GM18909 (cell line): ENCODE data around the gene DUS2.
"Not testable (repeated sequence)": the region's sequence is repeated elsewhere in the genome, so short reads cannot be mapped to it uniquely, and the experiment has no call there.

ENCODE experiments used
- ATAC-seq: cut with Tn5 transposase; IDR thresholded peaks from one replicate; pipeline ENCODE4 v1.9.1; 2021; ENCODE audit warnings: mild to moderate bottlenecking; ENCODE audit not compliant: unreplicated experiment, poor library complexity

DUS2 gene

DNA sequence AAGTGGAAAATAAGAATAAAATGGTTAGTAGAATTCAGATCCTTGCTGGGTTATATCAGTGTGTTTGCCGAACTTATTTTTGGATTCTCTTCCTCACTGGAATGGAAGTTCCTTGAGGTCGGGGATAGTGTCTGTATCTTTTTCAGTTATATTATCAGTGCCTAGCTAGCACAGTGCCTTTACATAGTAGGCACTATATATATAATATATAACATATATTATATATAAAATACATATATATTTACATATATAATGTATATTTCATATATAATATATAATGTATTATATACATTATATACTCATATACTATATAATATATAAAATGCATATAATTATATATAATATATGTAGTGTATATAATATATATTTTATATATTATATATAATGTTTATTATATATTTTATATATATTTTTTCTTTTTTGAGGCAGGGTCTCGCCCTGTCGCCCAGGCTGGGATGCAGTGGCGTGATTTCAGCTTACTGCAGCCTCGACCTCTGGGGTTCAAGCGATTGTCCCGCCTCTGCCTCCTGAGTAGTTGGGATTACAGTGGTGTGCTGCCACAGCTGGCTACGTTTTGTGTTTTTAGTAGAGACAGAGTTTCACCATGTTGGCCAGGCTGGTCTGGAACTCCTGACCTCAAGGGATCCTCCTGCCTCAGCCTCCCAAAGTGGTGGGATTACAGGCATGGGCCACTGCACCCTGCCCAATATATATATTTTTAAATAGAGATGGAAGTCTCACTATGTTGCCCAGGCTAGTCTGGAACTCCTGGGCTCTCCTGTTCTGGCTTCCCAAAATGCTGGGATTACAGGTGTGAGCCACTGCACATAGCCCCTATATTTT is 65.3 kb downstream of the DUS2 start:
- no peak for ATAC-seq

DNA sequence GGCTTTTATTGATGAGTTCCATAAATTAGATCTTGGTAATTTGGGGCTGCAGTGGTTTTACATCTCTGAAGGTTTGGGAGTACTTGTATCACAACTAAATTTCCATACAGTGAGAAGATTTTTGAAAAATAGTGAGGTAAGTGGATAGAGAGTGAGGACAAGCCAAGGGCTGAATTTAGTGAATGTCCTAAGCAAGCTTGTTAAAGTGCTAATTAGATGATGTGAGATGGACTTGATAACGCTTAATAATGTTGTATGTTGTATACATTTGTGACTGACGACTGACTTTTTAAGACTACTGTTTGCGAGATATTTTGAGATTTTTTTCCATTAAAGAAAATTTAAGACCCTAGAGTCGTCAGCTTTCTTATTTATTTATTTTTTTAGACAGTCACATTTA is 66.0 kb downstream of the DUS2 start:
- no peak for ATAC-seq

DNA sequence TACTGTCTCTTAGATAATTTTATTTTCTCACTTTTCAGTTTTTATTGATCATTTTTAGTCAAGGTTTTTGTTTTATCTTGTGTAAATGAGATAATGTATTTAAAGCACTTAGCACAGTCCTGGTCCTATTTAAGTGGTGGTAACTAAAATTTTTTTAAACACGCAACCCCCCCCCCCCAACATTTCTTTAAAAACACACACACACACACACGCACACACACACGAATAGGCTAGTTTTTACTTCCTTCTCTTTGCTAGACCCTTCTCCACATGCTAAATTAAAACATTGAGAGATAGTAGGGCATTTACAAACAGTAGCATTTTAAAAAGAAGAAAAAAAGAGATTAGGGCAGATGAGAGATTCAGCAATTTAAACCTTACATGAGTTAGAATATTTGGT is 67.0 kb downstream of the DUS2 start:
- ATAC-seq, result no peak

DNA sequence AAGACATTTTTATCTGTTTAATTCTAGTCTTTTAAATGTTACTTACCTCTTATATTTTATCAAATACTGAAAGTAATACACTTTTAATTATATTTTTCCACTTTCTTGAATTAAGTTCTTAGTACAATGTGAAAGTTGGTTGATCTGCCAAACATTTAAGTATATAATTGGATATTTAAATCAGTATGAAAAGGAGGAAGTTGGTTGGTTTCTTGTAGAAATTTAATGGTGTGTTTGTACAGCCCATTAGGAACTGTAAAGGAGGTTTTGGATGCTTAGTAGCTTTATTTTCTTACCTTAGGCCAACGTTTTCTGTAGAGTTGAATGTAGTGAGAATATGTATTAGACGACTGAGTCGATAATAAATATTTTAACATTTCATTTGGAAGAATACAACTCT is 67.4 kb downstream of the DUS2 start:
- ATAC-seq, result no peak

DNA sequence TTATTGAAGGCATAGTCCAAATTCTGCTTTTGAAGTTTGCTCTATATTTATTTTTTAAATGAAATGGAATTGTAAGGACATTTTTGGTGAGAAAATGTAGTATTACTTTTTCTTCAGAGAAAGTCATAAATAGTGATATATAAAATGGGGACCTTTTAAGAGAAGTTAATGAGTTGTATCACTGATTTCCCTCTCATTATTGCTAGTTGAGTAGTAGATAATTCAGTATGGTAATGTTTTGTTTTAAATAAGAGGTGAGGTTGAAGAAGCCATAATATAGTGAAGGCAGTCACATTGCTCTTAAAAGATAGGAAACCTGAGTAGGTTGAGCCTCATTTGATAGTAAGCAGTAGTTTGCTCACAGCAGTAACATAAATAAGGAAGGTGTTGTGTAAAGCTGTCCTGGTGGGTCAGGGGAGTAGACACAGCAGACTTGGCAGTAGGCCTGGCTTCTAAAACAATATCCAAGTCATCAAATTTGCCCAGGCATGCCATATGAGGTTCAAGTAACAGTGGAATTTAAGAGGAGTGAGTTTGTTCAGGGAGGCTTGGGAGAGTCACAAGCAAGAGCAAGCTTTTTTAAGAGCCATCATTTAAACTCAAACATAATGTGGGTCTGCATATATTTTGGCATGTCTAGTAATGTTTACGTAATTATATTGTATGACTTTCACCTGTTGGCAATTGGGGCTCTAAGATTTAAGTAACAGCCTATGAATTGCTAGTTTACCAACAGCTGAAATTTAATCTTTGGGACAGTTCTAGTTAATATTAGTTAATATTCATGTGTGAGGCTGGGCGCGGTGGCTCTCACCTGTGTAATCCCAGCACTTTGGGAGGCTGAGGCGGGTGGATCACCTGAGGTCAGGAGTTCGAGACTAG is 68.5 kb downstream of the DUS2 start:
- ATAC-seq, result no peak

DNA sequence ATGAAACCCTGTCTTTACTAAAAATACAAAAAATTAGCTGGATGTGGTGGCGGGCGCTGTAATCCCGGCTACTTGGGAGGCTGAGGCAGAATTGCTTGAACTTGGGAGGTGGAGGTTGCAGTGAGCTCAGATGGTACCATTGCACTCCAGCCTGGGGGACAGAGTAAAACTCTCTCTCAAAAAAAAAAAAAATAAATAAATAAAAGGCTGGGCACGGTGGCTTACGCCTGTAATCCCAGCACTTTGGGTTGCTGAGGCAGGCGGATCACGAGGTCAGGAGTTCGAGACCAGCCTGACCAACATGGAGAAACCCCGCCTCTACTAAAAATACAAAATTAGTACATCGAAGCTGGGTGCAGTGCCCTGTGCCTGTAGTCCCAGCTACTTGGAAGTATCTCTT is 69.2 kb downstream of the DUS2 start:
- not testable (repeated sequence) for ATAC-seq

DNA sequence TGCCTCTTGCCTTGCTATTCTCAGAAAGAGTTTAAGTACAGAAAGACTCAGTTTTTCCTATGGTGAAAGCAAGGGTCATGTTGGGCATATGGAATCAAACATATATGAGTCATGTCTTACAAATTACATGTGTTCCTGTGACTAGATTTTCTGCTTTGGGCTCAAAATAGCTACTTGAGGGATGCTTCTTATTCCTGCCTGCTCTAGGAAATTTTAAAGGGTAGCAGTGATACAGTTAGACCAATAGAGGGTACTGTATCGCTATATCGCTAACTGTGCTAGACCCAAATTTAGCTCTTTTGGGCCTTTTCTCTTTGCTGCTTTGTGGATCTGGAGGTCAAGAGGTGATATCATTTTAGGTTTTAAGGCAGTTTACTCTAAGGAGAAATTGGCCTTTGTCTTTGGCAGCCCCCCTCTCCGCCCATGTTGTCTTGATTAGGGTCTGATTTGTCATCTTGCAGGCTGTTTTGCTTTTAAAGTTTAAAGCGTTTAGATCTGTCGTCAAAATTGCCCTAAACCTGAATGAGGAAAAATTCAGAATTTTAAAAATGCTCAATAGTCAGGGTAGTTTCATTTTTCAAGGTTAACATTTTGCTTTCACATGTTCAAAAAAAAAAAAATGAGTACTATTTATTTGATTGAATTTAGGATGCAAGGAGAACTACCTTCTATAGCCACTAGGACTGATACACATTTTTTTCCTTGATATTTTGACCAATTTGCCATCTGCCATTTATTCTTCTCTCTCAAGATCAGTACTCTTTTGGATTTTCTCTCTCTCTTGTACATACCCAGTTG is 70.9 kb downstream of the DUS2 start:
- ATAC-seq, result no peak

DNA sequence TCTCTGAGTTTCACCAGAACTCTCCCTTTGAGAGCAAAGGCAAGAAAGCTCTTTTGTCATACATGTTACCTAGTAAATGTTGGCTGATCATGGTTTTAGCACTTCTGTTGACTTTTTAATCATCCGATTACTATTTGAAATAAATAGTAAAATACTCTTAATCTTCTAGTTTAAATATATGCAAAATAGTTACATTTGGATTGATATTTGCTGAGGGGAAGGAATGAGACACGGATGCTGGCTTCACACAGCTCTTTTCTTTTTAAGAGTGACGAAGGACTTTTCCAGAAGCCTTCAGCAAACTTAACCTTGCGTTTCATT is 71.5 kb downstream of the DUS2 start:
- no peak for ATAC-seq

DNA sequence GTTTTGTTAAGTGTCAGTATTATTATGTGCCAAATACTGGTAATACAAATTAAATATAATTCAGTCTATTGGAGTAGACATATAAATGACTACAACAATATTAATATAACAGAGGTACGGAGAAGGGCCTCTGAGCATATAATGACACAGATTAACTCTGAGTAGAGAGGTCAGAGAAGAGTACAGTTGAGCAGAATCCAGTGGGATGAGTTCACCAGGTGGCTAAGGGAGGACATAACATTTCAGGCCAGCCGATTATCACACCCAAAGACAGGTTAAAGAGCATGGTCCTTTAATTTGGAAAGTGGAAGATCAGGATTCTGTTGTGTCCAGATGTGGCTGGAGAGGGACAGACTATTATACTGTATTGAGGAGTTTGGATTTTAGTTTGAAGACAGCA is 73.4 kb downstream of the DUS2 start:
- ATAC-seq, result no peak

DNA sequence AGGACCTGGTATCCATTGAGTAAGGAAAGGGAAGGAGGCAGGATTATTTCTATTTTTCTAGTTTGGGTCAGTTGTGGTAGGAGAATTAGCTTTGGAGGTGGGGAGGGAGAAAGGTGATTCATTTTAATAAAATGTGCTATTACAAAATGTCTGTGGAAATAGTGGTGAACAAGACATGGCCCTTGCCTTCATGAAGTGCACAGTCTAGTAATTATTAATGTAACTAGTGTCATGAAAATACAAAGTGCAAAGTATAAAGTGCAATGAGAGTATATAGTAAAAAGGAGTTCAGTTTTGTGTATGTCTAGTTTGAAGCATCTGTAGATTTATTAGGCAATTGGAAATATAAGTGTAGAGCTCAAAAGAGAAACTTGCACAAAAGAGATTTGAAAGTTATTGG is 74.0 kb downstream of the DUS2 start:
- ATAC-seq, result no peak

DNA sequence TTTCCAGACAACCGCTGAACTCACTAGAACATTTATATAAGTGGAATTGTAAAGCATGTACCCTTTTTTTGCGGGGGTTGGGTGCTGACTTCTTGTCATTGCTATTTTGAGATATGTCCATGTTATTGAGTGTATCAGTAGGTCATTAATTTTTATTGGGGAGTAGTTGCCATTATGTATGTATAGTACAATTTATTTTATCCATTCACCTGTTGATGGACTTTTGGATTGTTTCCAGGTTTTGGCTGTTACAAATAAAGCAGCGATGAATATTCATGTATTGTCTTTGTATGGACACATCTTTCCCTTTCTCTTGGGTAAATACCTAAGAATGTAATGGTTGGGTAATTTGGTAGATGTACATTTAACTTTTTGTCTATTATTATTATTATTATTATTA is 74.8 kb downstream of the DUS2 start:
- ATAC-seq, result no peak

DNA sequence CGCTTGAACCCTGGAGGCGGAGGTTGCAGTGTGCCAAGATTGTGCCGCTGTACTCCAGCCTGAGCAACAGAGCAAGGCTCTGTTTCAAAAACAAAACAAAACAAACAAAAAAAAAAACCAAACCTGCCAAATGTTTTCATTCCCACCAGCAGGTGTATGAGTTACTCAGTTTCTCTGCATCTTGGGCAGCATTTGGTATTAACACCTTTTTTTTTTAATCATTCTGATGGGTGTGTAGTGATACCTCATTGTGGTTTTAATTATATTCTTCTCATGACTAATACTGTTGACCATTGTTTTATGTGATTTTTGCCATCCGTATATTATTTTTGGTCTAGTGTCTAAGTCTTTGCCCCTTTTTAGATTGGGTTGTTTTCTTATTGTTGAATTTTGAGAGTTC is 77.4 kb downstream of the DUS2 start:
- ATAC-seq, result no peak

DNA sequence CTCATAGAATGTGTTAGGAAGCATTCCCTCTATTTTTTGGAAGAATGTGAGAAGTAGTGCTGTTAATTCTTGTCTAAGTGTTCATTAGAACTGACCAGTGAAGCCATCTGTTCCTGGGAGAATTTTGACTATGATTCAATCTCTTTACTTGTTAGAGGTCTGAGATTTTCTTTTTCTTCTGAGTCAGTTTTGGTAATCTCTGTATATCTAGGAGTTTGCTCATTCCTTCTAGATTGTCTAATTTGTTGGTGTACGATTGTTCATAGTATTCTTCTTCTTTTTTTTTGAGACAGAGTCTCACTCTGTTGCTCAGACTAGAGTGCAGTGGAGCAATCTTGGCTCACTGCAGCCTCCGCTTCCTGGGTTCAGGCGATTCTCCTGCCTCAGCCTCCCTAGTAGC is 82.5 kb downstream of the DUS2 start:
- ATAC-seq, result no peak

DNA sequence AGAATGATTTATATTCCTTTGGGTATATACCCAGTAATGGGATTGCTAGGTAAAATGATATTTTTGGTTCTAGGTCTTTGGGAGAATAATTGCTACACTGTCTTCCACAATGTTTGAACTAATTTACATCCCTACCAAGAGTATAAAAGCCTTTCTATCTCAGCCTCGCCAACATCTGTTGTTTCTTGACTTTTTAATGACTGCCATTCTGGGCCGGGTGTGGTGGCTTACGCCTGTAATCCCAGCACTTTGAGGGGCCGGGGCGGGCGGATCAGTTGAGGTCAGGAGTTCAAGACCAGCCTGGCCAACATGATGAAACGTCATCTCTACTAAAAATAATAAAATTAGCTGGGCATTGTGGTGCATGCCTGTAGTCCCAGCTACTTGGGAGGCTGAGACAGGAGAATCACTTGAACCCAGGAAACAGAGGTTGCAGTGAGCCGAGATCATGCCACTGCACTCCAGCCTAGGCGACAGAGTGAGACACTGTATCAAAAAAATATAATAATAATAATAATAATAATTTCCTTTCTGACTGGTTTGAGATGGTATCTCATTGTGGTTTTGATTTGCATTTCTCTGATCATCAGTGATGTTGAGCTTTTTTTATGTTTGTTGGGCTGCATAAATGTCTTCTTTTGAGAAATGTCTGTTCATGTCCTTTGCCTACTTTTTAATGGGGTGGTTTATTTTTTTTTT is 84.3 kb downstream of the DUS2 start:
- not testable (repeated sequence) for ATAC-seq

DNA sequence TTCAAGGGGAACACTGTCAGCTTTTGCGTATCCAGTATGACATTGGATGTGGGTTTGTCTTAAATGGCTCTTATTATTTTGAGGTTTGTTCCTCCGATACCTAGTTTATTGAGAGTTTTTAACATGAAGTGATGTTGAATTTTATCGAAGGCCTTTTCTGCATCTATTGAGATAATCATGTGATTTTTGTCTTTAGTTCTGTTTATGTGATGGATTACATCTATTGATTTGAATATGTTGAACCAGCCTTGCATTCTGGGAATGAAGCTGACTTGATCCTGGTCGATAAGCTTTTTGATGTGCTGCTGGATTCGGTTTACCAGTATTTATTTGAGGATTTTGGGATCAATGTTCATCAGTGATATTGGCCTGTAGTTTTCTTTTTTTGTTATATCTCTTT is 86.1 kb downstream of the DUS2 start:
- not testable (repeated sequence) for ATAC-seq

DNA sequence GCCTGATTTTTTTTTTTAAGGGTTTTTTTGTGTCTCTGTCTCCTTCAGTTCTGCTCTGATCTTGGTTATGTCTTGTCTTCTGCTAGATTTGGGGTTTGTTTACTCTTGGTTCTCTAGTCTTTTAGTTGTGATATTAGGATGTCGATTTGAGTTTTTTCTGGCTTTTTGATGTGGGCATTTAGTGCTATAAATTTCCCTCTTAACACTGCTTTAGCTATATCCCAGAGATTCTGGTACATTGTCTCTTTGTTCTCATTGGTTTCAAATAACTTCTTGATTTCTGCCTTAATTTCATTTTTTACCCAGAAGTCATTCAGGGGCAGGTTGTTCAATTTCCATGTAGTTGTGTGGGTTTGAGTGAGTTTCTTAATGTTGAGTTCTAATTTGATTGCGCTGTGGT is 87.5 kb downstream of the DUS2 start:
- ATAC-seq, result not testable (repeated sequence)

DNA sequence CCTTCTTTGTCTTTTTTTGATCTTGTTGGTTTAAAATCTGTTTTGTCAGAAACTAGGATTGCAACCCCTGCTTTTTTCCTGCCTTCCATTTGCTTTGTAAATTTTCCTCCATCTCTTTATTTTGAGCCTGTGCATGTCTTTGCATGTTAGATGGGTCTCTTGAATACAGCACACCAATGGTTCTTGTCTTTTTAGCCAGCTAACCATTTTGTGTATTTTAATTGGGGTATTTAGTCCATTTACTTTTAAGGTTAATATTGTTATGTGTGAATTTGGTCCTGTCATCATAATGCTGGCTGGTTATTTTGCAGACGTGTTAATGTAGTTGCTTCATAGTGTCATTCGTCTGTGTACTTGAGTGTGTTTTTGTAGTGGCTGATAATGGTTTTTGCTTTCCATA is 88.3 kb downstream of the DUS2 start:
- ATAC-seq, result no peak

DNA sequence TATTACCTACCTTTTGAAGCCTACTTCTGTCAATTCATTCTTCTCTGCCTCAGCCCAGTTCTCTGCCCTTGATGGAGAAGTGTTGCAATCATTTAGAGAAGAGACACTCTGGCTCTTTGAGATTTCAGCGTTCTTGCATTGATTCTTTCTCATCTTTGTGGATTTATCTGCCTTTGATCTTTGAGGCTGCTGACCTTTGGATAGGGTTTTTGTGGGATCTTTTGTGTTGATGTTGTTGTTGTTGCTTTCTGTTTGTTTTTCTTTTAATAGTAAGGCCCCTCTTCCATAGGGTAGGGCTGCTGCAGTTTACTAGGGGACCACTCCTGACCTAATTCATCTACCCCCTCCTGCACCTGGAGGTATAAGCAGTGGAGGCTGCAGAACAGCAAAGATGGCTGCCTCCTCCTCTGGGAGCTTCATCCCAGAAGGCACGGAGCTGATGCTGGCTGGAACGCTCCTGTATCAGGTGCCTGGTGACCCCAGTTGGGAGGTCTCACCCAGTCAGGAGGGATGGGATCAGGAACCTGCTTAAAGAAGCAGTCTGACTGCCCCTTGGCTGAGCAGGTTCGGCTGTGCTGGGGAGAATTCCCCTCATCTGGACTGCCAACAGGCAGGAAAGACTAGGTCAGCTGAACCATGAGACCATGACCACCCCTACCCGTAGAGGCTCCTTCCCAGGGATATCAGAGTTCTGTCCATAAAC is 90.1 kb downstream of the DUS2 start:
- ATAC-seq, result no peak

DNA sequence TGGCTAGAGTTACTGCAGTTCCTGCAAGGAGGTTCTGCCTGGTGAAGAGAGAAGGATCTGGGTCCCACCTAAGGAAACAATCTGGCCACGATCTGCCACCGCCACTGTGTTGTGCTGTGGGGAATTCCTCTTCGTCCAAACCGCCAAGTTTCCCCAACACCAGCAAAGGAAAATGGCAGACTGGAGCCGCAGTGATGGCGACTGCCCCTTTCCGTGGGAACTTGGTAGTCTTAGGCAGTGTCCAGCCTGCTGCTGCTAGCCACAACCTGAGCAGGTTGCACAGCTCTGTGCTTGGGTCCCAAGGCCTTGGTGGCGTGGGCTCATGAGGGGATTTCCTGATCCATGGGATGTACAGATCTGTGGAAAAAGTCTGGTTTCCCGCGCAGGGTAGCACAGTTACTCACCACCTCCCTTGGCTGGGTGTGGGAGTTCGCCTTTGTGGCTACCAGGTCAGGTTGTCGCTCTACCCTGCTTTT is 90.7 kb downstream of the DUS2 start:
- ATAC-seq, result no peak

DNA sequence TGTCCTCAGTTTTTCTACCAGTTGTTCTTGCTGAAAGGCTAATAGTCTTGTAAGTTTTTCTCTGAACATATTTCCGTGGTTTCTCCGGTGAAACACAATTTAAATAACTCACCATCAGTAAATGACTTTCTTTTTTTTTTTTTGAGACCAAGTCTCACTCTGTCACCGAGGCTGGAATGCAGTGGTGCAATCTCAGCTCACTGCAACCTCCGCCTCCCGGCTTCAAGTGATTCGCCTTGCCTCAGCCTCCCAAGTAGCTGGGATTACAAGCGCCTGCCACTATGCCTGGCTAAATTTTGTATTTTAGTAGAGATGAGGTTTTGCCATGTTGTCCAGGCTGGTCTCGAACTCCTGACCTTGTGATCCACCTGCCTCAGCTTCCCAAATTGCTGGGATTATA is 91.9 kb downstream of the DUS2 start:
- not testable (repeated sequence) for ATAC-seq
